DMS 273 treated with DMSO at 0.1 percent for 48 hours (cell line): ENCODE measurements around the gene SLC16A8.
"Not testable (repeated sequence)": the region's sequence is repeated elsewhere in the genome, so short reads cannot be mapped to it uniquely, and the experiment has no call there.

Source experiments
- DNase-seq: peaks from one replicate; lab custom pipeline; 2025; lab: John Stamatoyannopoulos, UW

The SLC16A8 gene

DNA sequence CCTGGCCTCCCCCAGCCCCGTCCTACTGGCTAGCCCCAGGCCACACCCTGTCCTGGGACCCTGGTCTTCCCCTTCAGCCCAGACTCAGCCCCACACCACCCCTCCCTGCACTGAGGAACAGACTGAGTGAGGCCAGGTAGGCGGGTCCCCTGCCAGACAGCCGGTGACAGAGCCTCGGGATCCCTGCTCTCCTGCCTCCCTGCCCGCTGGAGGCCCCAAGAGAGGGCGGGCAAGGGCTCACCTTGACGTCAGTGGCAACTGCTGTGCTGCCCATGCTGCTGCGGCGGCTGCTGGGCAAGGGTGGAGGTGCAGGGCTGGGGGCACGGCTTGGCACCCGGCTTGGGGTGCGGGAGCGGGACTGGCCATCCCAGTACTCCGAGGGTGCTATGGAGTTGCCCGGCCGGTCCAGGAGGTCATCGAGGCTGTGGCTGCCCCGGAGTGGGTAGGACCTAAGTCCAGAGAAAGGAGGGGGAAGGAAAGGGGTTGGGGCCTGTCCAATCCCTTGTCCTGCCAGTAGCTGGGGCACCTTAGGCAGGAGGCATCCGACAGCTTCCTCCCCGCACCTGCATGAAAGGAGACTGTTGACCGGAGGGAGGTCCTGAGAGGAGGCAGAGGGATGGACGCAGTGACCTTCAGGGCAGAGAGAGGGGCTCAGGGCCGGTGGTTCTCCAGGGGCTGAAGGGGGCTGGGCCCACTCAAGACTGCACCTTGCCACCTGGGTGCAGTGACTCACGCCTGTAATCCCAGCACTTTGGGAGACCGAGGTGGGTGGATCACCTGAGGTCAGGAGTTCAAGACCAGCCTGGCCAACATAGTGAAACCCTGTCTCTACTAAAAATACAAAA is 2.2 kb upstream of the SLC16A8 start:
- DNase-seq = no peak

DNA sequence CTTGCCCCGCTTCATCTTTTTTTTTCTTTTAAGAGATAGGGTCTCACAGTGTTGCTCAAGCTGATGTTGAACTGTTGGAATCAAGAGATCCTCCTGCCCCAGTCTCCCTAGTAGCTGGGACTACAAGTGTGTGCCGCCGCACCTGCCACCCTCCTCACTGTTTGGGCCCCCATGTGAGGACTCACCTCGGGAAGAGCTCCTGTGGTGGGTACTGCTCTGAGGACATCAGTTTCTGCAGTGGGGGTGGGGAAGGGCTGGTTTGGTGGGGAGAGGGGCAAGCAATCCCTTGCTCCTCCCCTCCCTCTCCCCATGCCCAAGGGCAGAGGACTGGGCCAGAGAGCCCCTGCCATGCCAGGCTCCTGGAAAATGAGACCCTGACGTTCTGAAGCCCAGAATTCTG is 1.5 kb upstream of the SLC16A8 start:
- DNase-seq = no peak

DNA sequence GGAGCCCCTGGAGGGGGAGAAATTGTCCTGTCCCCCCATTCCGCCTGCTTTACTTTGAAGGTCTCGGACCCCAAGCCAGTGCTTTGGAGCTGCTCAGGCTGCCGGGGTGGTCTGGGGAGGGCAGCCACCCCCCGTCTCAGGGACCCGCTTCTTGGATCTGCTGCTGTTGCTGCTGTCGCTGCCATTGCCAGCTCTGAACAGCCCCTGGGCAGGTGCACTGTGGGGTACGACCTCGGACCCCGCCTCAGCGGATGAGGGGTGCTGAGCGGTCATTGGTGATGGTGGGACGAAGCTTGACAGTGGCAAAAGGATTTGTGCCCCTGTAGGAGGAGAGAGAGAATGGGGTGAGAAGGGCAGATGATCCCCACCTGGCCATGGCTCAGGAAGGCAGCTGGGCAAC is 1.1 kb upstream of the SLC16A8 start:
- no peak for DNase-seq

DNA sequence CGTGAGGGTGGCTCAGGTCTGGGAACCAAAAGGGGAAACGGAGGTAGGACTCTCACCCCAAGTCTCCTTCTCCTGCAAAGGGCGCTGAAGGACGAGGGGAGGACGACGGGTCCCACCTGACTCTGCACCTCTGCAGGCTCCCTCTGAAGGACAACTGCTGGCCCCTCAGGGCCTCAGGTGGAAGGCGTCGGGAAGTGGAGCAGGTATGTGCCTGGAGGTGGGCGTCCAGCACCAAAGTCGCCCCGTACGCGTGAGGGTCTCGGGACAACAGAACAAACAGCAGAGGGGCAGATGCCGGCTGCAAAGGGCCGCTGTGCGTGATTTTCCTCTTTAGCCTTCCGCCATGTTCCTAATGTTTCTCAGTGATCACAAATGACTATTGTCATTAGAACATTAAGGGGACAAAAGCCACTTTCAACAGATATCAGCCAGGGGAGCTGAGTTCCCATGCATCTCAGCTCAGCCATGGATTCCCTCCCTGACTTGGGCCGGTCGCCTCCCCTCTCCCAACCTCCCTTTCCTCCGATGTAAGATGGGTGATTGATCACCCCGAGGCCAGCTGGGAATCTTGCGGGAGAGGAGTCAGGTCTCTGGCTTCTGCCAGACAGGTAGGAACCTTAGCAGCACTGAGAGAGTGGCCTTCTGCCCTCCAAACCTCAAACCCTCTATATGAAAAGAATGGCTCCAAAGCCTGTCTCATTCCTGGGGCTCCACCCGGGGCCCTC is 836 bp downstream of the SLC16A8 start:
- no peak for DNase-seq

DNA sequence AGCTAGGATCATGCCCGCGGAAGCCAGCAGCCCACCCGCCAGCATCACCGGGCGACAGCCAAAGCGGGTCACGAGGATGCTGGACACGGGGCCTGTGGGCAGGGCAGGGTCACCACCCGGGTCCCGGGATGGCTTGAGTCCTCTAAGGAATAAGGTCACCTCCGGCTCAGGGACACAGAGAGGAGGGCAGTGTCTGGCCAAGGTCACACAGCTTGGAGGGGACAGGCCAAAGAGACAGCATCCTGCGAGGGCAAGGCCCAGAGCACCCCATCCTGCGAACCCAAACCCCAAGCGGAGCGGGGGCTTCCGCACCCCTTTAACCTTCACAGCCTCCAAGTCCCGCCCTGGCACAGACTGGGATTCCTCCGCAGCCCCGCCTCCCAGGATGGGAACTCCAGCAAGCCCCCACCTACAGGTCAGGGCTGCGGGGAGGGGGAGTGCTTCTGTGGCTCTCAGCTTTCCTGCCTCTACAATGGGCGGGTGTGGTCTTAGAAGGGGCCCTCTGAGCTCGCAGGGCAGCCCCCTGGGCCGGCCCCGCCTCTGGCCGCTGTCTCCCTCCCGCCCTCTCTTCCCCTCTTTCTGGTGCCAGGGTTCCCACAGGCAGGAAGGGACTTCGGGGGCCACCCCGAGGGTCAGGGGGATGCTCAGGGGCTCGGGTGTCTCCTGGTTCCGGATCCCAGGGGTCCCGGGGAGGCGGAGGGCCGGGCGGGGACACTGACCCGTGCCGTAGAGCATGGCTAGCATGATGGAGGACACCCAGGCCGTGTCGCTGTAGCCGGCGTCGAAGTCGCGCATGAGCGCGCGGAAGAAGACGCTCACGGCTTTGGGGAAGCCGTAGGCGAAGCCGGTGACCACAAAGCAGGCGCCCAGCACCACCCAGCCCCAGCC is 1.8 kb downstream of the SLC16A8 start:
- no peak for DNase-seq

DNA sequence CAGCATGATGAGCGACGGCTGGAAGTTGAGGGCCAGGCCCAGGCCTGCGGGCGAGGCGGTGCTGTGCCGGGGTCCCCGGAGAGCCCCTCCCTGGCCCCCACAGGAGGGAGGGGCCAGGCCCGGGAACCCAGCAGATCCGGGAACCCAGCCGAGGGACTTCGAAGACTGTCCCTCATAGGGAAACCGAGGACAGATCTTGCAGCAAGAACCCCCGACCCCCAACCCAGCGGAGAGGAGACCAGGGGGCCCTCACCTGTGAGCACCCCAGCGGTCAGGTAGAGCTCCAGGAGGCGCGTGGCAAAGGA is 2.4 kb downstream of the SLC16A8 start:
- DNase-seq = no peak

DNA sequence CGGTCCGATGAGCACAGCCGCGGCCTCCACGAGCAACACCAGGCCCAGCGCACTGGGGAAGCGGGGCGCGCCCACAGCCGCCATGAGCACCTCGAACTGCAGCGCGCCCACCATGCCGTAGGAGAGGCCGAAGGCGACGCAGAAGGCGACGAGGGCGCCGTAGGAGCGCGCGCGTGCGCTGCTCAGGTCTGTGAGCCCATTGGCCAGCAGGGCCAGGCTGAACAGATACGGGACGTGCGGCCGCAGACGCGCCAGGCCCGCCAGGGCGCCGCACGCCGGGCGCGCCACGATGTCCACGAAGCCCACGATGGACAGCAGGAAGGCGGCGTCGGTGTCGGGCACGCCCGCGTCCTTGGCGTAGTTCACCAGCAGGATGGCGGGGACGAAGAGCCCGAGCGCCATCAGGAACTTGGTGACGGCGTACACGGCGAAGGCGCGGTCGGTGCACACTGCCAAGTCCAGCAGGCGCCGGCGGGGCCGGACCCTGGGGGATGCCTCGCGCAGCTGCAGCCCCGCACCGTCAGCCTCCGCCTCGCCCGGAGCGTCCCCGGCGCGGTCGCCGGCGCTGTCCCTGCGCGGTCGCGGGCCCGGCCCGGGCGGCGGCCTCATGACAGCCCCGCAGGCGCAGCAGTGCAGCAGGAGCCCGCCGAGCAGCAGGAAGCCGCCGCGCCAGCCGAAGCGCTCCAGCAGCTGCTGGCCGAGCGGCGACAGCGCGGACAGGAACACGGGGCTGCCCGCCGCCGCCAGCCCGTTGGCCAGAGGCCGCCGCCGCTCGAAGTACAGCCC is 2.9 kb downstream of the SLC16A8 start:
- DNase-seq = no peak

DNA sequence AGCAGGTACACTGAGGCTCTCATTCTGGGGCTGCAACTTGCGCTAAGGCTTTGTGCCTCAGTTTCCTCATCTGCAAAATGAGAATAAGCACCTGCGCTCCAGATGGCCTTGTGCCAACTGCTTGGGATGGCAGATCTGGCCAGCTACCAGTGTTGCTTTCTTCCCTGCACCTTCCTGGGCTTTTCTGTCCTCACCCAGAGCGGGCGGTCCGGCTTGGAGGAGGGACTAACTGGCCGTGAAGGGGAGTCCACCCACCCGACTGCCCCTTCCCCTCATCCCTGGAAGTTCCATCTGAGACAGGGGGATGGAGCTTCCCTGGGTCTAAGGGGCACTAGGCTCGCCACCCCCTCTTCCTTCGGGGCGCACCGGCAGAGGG is 3.5 kb downstream of the SLC16A8 start:
- no peak for DNase-seq

DNA sequence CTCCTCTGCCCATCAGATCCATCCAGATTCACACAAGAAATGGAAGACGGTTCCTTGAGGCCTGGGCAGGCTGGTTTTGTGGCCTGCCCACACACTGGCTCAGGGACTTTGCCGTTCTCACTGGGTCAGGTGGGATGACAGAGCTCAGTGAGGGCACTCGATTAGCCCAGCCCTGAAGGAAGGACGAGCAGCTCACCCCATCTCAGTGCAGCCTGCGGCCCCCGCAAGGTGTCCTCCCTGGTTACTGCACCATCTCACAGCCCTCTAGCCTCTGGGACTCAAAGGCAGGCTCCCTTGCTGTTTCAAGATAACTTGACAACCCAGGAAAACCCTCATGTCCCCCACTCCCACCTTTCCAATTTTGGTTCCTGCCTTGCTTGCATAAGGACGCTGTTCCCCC is 4.2 kb downstream of the SLC16A8 start:
- no peak for DNase-seq

DNA sequence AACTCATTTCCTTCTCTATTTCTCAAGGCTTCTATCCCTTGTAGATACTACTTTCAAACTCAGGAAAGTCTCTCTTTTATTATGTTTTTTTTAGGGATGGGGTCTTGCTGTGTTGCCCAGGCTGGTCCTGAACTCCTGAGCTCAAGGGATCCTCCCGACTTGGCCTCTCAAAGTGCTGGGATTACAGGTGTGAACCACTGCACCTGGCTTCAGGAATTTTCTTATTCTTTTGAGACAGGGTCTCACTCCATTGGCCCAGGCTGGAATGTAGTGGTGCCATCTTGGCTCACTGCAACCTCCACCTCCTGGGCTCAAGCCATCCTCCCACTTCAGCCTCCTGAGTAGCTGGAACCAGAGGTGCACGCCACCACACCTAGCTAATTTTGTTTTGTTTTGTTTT is 4.8 kb downstream of the SLC16A8 start:
- DNase-seq = not testable (repeated sequence)

DNA sequence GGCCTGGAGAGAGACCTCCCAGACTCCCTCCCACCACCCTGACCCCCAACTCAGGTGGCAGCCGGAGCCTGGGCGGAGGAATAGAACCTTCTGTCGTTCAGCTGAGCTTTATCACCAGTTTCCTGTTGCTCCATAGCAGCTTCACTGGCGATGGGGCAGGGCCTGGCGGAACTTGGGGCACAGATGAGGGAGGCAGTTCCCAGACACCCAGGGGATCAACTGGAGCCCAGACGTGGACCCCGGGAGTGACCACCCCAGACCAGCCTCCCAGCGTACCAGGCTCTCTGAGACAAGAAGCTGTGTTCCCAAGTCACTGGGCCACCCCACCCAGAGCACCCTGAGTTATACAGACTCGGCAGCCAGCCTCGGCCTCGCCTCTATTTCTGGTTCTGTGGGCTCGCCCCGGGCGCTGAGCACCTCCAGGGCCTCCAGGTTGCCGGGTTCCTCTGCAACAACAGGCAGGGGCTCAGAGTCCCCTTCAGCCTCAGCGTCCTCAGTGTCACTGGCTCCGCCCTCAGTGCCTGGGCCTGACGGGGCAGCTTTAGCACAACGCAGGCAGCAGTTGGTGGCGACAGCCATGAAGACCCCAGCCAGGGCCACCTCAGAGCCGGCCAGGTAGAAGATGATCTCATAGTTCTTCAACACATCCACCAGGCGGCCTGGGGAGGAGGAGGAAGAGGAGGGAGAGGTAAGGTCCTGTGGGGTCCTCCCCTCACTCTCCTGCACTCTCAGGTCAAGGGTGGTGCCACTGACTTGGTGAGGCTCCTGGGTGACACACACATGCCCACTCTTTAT is 5.7 kb downstream of the SLC16A8 start:
- DNase-seq = no peak

DNA sequence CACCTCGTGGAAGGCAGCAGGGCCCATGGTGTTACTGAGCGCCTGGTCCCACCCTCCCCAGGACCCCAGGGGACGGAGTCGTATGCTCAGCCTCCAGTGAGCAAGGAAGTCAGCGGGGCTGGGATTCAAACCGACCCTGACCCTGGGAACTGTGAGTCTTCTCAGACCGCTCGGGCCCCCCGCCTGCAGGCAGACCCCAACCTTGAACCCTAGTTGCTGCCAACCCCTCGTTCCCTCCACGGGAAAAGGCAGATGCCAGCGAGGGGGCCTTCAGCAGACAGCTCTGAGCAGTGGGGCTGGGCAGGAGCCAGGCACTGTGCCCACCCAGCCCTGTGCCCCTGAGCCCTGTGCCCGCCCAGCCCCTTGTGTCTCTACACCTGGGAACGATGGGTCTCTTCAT is 6.4 kb downstream of the SLC16A8 start:
- DNase-seq = no peak

DNA sequence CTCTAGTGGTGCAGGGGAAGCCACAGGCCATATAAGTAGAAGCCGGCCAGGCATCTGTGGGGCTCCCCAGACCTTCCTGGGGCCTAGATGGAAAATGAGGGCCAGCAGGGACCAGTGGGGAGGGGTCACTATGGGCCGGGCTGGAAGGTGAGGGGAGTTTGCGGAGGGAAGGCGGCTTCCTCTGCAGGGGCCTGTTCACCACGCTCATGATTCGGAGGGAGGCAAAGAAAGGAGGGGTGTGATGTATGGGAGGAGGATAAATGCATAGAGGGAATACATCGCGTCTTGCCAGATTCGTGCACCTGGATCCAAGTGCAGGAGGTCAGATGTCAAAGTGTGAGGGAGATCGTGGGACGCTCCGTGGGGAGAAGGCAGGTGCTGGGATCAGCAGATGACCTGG is 6.9 kb downstream of the SLC16A8 start:
- DNase-seq = no peak

DNA sequence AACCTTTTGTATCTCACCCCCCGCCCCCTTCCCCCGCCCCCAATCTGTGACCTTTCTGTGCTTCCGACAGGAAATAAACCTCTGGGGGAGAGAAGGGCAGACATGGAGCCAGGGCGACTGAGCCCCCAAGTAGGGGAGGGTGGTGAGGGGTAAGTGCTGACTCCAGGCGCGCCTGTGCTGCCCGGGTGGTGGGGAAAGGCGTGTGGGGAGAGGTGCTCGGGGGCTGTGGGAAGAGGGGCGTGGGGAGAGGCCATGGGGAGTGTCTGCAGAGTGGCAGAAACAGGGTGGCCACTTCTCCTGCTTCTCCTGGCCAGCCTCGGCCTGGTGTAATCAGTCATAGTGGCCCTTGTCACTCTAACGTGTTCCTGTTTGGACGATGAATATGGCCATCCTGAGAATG is 8.0 kb downstream of the SLC16A8 start:
- no peak for DNase-seq

DNA sequence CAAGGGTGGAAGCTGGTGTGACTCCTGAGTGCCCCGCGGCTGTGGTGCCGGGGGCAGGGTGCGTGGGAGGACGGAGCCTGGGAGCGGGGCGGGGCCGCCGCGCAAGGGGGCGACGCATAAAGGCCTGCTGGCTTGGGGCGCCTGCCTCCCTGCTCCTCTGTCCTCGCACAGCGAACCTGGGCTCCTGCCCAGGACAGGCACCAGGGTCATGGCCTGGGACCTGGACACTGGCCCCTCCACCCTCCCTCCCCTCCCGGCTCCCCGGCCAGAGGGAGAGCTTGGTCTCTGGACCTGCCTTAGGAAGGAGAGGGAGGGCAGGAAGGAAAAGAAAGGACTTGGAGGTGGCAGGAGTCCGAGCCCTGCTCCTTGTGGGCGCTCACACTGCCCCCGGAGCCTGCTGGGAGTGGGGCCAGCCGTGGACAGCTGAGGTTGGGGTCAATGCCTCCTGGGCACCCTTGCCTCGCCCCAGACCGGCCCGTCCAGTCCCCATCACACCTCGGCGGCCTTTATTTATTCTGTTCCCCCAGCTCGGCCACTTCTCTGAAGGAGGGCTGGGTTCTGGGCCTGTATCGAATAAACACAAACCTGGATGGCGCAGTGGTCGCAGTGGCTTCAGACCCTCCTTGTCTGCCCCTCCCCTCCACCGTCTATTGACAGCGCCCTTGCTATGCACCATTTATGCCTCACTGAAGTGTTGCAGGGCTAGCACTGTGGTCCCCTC is 8.7 kb downstream of the SLC16A8 start:
- no peak for DNase-seq

DNA sequence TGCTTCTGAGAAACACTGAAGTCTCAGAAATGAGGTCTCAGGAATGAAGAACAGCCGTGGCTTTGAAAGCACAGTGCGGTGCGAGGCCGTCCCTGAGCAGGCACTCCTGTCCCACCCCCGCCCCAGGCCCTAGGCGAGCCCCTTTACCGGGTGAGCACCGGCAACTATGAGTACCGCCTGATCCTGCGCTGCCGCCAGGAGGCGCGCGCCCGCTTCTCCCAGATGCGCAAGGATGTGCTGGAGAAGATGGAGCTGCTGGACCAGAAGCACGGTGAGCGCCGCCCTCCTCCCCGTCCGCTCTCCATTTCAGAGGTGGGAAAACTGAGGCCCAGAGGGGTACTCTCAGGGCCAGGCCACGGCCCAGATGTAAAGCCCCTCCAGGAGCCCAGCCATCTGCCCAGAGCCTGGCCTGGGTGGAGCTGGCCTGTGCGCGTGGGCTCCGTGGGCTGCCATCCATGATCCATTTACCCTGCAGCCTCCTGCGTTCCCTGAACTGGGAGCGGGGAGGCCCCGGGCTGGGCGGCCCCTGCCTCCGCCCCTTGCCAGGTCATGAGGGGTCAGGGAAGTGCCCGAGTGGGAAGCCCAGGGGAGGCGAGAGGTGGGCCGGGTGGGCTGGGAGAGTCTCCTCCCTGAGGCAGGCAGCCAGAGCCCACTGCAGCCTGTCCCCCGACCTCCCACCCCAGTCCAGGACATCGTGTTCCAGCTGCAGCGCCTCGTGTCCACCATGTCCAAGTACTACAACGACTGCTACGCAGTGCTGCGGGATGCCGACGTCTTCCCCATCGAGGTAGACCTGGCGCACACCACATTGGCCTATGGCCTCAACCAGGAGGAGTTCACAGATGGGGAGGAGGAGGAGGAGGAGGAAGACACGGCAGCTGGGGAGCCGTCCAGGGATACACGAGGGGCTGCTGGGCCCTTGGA is 9.5 kb downstream of the SLC16A8 start:
- no peak for DNase-seq

DNA sequence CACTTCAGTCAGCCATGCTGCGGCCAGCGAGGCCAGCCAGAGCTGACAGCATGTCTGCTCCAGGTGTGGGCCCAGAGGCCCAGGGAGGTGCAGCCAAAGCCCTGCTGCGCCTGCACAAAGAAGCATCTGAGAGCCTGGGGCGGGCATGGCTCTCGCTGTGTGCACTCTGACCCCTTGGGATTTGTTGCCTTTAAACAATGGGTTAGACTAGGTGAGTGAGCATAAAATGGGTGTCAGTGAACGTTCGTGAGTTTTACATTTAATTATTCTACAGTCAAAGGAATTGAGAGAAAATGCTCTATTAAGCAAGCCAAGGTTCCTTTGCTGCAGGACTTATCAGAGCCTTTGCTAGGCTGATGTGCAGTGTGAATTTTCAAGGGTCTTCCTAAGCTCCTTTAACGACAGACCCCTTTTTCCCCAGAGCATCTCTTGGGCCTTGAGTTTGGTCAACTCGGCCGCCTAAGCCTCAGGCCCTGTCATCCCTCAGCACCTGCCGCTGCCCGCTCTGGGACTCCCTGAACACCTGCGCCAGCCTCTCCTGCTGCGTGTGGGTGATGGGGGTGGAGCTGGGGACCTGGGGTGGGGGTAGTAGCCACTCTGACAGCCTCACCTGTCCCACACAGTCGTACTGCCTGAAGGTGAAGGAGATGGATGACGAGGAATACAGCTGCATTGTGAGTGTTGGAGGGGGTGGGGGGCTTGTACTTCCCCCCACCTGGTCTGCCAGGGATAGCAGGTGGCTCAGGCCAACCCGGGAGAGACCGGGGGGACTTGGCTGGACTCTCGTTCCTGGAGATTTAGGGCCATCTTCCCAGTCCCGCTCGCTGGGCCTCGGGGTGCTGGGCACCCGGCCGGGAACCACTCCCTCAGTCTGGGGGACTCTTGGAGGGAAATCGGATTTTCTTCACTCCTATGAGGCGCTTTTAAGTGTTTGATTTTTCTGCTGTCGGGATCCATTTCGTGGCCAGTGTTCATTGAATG is 10.5 kb downstream of the SLC16A8 start:
- no peak for DNase-seq
